ENCODE data around the gene MAN1A2.

Gene MAN1A2

DNA sequence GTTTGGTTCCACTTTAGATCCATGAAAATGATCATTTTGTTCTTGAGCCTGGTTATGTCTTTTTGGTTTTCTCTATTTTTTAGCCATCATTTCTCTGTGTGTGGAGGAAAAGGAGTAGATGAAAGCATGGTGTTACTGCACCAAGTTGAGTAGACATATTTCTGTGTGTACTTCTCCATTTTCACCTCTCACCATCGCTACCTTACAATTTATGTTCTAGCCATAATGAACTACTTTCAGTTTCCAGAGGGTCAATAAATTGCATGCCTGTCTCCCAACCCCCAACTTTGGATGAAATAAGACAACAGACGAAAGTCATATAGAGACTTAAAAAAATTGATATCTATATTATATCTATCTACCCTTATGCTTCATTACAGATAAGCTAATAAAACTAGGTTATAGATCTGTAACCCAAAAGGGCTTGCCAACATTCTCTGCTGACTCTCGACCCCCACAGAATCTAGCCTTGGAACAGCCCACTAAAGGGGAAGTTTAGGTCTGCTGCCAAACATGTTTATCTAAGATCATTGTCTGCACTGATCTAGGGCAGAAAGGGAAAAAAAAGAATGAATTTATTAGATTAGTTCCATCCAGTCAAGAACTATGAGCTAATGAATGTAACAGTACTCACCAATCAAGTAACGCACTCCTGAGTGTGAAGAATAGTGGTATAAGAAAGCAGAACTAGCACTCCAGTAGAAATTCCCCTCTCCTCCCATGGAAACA, 7.5 kb upstream of the MAN1A2 start:
- DNase-seq: no peak

DNA sequence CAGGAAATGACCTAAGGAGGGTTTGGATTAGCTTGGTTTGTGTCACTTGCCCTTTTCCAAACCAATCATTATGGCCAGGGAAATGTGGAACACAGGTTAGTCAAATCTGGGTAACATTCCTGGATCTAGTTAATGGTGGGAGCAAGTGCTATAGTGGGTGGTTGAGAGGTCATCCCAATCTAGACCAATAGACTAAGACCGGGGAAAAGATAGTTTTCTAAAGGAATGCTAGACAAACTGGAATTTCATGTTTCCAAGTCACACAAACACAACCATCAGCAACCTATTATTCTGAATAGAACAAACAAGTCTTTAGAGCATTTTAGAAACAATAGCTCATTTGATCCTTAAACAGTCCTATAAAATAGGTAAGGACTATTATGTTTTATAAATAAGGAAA, 4.3 kb upstream of the MAN1A2 start:
- no peak for DNase-seq

DNA sequence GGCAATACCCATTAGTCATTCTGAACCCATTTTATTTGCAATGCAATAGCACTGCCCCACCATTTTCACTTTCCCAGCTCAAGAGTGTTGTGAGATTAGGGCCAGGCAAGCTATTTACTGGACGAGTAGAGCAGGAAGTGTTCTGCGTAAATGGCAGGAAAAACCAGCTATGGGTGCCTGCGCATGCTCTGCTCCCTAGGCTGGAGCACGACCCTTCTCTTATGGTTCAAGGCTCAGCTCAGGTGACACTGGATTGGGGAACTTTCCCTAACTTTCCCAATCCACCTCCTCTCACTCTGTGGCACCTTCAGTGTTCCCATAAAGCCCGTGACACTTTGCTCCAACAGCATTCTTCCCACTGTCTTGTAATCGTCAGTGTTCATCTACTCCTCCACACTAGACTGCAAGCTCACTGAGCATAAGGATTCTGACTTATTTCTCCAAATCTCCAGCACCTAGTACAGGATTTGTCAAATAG, 3.6 kb upstream of the MAN1A2 start:
- DNase-seq: no peak

DNA sequence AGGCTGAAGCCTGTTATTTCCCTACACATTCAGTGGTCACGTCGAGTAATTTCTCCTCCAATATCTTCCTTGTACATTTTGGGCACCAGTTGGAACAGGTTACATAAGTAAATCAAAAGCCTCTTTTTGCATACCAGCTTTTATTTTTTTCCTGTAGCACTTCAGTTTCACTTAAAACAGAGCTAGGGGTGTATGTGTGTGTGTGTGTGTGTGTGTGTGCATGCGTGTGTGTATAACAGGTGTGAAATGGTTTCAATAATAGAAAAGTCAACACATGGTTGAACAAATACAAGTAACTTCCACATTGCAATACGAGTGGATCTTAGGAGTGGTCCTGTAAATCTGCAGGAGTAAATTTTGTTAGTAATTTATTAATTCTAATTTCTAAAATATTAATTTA, 3.0 kb upstream of the MAN1A2 start:
- DNase-seq: no peak

- no peak for DNase-seq
Observed at GRCh38 chr1:117365350-117366176, 1.7 kb upstream of the MAN1A2 start.

- peak in 53 of 56 donors; percentile 8 to 90 (median 71) for DNase-seq
Observed at GRCh38 chr1:117366177-117367045, 838 bp upstream of the MAN1A2 start.

GRCh38 chr1:117368116-117369108, 1.2 kb downstream of the MAN1A2 start:
- DNase-seq: no peak

DNA sequence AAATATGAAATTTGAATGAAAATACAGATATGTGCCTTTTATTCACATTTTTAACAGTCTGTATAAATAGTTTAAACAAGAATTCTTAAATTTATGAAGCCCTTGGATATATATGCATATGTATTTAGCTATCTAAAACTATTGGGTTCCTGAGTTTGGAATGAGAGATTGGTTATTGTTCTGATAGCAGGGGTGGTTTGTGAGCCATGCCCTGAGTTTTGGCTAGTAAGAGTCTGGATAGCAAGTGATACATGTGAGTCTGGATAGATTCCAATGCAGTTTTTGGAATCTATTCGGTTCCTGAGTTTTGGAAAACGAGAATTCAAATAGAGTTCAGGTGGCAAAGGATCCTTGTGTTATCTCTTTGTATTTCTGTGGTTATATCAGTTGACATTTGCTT, 2.8 kb downstream of the MAN1A2 start:
- no peak for DNase-seq

GRCh38 chr1:117370509-117370908, 3.3 kb downstream of the MAN1A2 start:
- no peak for DNase-seq

GRCh38 chr1:117371441-117372151, 4.3 kb downstream of the MAN1A2 start:
- DNase-seq: no peak

DNA sequence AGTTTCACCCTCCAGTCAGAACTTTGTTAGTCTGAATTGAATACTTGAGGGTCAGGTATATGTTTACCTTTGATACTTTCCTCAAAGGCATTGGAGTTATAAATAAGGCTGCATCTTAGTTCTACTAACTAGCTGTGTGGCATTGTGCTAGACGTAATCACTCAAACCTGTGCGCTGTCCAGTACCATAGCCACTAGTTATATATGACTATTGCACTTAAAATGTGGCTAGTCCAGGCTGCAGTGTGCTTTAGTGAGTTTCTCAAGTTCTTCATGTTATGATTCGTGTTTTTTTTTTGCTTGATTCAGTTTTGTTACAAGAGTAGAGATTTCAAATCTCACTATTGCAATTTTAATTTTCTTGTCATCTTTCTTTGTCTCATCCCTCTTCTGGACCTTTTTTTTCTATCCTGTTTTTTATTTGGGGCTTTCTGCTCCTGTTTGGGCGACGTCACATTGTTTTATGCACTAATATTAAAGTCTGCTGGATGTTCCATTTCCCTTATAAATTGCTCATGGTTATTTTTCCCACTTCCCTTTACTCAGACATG, 5.7 kb downstream of the MAN1A2 start:
- no peak for DNase-seq

- no peak for DNase-seq
Observed at GRCh38 chr1:117373932-117374331, 6.7 kb downstream of the MAN1A2 start.

DNA sequence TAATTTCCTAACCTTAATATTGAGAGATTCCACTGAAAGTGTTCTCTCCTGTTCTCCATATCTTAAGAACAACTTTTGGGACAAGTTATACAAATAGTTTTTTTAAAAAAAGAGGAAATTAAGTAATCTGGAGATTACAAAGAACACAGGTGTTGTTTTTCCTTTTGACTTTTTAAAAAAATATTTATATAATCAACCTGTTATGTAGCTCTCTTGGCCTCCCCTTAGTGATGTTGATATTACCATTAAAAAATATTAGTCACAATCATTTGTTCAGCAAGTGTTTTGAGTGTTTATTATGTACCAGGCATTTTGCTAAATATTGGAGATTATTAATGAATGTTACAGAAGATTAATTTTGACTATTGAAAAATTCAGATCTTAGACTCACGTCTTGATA, 8.1 kb downstream of the MAN1A2 start:
- no peak for DNase-seq

- DNase-seq: no peak
Observed at GRCh38 chr1:117387060-117387633, 19.9 kb downstream of the MAN1A2 start.

GRCh38 chr1:117388328-117388727, 21.1 kb downstream of the MAN1A2 start:
- DNase-seq: no peak

DNA sequence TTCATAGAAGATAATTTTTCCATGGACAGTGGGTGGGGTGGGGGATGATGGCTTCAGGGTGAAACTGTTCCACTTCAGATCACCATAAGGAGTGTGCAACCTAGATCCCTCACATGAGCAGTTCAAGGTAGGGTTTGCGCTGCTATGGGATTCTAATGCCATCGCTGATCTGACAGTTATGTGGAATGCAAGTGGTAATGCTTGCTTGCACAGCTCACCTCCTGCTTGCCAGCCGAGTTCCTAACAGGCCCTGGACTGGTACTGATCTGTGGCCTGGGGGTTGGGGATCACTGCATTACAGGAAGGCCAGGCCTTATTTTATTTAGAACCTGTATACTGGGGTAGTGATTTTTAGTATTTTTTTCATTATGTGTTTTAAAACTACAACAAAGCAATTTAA, 22.0 kb downstream of the MAN1A2 start:
- DNase-seq: no peak

DNA sequence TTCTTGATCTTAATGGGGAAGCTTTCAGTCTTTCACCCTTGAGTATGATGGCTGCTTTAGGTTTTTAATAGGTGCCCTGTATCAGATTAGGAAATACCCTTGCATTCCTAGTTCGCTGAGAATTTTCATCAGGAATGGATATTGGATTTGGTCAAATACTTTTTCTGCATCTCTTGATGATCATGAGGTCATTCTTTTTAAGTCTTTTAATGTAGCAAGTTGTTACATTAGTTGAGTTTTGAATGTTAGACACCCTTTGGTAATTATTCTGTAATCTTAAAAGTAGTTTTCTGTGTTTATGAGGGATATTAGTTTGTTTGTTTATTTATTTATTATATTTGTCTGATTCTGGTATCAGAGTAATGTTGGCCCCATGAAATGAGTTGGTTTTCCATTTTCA, 22.5 kb downstream of the MAN1A2 start:
- no peak for DNase-seq

DNA sequence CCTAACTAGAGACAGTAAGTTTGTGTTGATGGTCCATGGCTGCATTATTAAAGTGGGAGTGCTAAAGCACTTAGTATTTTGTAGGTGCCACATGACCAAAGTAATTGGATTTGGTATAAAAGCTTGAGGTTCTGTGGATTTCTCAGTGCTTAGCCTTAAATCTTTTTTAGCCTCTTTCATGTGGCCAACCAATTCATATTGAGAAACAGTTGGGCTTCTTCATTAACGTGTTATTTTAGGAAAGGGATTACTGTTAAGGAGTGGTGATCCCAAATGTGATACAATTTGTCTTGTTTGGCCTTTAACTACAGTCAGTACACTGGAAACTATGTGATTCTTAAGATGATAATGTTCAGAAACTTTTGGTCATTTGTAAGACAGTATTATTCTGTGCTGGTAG, 25.5 kb downstream of the MAN1A2 start:
- DNase-seq: no peak

DNA sequence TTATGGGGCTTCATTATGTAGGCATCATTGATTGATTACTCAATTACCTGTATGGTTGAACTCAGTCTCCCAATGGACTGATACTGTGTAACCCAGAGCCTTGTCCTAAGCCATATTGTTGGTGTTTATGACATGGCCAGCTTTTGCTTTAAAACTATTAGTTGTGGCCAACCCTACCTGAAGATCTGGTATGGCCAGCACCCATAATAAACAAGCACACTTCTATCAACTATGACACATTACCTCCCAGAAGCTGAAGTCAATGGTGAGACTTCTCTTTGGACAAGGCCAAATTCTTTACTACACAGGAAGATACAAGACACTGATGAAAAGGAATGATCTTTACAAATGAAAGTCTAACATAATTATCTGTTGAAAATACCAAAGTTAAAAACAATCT, 28.8 kb downstream of the MAN1A2 start:
- DNase-seq: no peak

Data from amygdala (tissue), 56 donors.